NCI-H524 treated with DMSO at 0.1 percent for 48 hours (cell line): ENCODE data around the gene KIAA1217.

ENCODE experiments used
- DNase-seq: peaks from one replicate; lab custom pipeline; 2025; lab: John Stamatoyannopoulos, UW

Gene KIAA1217

DNA sequence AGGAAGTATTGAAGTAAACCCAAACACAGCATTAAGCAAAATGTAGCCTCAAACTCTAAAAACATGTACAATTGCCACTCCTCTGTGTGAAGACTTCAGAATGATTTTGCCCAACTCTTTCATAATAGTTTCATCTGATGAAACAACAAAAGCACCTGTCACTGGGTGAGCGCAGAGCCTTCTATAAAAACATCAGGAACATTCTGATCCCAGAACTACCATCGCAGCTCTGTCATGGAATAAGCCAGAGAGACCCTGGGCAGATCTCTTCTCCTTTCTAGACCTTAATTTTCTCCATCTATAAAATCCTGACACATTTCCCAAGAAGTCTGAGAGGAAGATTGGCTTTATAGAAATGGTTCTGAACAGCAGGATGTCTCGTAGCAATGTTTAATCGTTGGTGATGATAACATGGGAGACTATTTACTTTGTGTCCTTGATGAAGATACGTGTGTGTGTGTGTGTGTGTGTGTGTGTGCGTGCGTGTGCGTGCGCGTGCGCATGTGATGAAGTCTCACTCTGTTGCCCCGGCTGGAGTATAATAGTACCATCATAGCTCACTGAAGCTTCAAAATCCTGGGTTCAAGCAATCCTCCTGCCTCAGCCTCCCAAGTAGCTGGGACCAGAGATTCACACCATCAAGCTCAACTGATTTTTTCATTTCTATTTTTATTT is 198.0 kb downstream of the KIAA1217 start:
- no peak for DNase-seq

DNA sequence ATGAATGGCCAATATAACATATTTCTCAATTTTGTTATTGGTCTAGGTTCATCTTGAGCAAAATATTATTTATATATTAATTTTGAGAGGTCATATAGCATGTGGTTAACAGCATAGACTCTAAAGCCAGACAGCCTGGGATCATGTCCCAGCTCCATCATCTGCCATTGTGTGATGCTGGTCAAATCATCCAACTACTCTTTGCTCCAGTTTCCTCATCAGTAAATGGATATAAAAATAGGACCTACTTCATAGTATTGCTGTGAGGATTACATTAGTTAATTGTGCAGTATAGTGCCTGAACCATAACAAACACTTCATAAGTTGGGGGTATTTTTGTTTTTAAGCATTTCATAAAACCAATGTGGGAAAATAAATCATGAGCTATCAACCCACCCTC is 199.0 kb downstream of the KIAA1217 start:
- DNase-seq: no peak

DNA sequence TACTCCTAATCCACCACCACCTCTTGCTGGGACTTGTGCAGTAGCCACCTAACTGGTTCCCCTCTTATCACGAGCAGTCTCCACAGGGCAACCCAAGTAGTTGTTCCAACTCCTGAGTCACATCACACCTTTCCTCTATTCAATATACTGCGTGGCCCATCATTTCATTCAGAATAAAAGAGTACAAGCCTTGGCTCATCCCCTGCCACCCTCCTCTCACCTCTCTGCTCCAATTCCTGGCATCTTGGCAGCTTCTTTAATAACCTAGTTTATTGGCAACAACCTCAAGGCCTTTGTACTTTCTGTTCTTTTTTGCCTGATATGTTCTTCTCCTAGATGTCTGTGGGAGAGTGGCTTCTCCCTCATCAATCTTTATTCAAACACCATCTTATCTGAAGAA is 199.4 kb downstream of the KIAA1217 start:
- no peak for DNase-seq

DNA sequence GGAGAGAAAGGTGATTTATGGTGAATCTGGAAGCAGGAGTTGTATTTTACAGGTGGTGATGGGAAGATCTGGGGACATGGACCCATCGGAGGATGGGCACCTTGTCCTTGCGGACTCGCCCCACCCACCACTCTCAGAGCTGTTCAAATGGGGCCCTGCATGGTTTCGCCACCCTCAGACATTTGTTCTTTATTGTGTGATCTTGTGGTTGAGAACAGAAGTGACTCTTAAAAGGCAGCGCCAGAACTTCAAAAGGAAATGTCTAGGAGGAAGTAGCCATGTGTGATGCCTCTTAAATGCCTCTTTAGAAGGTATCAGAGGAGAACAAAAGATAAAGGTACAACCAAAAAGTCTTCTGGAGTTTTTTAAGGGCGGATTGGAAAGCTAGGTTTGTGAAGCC is 205.7 kb downstream of the KIAA1217 start:
- no peak for DNase-seq

DNA sequence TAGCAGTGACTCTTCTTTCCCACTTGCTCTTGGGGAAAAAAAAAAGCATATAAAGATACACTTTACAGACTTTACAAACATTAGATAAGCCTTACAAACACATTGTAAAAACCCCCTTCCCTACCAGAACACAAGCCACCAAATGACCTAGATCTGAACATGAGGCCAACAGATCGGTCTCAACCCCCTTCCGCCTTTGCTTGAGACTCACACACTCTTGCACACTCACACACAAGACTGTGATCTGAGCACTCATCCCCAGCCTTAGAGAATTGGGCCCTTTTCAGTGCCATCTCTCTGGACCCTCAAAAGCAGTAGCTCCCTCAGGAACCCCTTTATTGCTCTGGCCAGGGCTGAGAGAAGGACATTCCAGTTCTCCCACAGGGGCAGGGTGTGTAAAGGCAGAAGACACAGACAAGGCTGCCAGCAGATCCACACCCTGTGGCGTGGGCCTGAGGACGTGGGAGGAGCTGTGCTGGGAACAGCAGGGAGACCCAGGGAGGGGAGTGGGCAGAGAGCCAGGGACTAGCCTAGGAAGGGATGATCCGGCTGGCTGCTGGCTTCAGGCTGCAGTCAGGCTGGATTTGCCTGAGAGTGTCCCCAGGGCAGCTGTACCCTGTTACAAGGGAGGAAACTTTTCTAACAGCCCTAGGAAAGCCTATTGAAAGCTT is 206.7 kb downstream of the KIAA1217 start:
- DNase-seq: no peak

DNA sequence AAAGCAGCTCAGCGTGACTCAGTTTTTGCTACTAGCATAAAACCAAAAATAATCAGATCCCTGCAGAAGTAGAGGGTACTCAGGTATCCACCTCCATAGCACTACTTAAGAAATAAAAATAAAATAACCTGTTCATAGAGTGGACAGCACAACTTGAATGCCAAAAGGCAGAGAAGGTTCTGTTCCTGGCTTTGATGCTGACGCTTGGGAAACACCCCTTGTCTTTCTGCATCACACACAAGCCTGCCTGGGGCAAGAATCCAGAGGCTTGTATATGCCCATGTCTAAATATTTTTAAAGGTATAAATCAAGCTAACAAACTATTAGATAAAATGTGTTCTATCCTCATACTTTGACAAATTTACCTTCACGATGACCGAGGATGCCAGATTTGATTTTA is 207.3 kb downstream of the KIAA1217 start:
- no peak for DNase-seq

DNA sequence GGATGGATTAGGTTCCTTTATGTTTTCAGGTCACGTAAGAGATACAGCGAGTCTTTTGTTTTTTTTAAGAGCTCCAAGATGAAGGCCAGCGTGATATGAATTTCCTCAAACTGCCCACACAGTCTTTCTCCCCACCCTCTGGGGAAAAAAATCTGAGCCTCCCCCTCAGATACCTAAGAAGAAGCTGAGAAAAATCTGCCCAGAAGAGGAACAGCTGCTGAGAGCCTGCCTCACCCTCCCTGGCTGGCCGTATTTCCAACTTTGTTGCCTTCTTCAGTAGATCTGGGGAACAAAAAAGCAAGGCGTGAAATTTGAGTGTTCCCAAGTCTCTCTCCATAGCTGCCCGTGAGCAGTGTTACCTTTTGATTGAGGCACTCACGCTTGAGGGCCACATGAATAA is 208.1 kb downstream of the KIAA1217 start:
- DNase-seq: no peak

DNA sequence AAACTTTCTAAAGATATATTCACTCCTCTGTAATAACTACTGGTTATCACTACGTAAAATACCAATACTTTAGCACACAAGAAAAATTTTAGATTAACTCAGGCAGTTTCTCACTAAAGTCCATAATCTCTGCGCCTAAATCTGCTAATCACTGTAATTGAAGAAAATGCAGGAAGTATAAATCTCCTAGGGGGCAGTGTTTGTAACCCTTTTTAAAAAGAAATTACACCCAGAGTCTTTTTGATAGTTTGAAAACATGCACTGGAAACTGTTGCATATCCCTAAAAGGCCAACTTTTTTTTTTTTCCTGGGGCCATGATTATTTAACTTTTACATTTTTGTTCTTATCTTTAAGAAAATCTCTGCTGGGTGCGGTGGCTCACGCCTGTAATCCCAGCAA is 209.6 kb downstream of the KIAA1217 start:
- DNase-seq: no peak

DNA sequence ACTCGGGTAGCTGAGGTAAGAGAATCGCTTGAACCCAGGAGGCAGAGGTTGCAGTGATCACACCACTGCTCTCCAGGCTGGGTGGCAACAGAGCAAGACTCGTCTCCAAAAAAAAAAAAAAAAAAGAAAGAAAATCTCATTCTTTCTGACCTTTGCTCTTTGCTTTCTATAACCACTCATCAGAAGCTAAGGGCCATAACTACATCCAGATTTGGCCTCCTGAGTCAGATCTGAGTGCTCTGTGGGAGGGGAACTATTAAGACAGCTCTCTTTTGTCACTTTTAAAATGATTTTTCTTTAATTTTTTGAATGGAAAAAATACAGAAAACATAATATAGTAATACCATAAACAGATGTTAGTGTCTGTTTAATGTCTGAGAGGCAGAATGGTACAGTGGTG is 210.1 kb downstream of the KIAA1217 start:
- DNase-seq: no peak

DNA sequence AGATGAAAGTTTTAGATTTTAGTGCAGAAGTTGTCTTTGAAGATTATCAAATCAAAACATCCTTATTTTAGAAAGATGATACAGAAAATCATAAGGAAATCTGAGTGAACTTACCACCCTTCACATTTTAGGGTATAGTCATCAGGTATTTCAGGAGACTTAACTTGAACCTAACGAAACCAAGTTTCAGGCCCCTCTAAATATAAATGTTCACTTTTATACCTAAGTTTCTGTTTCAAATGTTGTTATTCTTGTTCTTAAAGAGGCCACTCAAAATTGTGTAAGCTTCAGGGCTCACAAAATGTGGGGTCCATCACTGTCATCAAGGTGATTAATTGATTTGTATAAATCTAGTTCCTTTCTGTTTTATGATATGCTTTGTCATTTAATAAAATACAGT is 216.2 kb downstream of the KIAA1217 start:
- no peak for DNase-seq

DNA sequence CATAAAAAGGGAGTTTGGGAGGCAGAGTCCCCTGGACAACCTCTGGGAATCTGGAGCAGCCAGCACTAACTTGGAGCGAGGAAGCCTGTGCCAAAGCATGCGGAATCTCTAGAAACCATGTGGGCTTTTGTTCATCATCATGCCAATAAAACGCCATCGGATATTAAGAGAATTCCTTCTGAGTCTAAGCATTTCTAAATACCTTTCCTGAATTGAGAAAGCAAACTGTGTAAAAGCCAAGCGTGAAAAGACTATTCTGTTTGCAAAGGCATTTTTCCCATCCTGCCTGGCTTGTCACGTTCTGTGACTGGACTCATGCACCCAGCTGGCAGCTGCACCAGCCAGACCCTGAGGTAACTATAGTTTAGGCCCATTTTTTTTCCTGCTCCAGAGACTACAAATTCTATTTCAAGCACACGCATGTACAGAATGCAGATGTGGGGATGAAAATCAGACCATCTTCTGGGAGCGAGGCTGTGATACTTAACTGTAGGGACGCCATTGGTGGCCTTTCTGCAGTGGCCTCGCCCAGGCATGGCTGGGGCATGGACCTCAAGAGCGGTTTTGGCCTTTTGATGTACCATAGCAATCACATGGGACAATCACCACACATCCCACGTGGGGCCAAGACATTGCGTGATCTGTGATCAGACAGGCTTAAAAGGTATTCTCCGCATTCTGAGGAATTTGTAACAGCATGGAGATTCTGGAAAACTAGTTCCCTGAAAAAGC is 218.9 kb downstream of the KIAA1217 start:
- no peak for DNase-seq

DNA sequence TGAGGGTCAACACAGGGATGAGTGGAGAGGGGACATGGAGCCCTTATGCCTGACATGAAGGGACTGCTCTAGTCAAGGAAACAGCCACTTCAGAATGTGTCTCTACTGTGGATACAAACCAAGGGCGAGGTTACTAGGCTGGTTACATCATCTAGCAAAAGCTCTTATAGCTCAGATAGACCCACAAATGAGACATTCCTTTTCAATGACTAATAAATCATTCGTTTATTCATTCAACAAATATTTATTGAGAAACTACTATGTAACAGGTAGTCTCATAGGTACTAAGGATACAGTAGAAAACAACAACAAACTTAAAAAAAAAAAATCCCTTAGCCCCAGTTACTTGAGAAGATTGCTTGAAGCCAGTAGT is 219.5 kb downstream of the KIAA1217 start:
- DNase-seq: no peak

DNA sequence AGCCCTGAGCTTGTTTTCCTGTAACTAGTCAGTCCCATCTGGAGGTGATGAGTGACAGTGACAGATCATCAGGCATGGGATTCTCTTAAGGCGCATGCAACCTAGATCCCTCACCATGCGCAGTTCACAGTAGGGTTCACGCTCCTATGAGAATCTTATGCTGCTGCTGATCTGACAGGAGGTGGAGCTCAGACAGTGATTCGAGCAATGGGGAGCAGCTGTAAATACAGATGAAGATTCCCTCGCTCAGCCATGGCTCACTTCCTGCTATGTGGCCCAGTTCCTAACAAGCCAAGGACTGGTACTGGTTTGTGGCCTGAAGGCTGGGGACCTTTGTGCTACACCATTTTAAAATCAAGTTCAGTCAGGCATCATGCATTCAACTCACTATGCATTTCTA is 221.7 kb downstream of the KIAA1217 start:
- DNase-seq: no peak

DNA sequence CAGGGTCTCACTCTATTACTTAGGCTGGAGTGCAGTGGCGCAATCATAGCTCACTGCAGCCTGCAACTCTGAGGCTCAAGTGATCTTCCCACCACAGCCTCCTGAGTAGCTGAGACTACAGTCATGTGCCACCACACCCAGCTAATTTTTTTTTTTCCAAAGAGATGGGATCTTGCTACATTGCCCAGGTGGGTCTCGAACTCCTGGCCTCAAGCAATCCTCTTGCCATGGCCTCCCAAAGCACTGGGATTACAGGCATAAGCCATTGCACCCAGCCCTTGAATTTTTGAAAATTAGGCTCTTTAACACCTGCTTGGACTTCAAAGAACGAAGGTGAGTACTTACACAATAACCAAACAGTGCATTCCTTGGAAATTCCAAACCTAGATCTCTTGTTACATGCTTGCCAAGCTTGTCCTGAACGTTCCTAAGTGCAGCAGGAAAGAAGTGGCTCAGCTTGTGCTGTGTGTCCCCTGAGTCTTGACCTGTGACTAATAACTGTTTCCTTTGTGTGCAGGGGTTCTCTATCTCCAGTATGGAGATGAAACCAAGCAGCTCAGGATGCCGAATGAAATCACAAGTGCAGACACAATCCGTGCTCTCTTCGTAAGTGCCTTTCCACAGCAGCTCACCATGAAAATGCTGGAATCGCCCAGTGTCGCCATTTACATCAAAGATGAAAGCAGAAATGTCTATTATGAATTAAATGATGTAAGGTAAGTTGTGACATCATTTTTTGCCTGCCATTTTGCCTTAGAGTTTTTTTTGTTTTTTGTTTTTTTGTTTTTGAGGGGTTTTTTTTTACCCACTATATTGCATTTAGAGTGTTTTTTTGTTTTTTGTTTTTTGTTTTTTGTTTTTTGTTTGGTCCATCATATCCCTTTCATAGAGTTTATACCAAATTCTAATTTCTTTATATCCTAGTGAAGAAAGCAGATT is 223.8 kb downstream of the KIAA1217 start:
- DNase-seq: no peak

DNA sequence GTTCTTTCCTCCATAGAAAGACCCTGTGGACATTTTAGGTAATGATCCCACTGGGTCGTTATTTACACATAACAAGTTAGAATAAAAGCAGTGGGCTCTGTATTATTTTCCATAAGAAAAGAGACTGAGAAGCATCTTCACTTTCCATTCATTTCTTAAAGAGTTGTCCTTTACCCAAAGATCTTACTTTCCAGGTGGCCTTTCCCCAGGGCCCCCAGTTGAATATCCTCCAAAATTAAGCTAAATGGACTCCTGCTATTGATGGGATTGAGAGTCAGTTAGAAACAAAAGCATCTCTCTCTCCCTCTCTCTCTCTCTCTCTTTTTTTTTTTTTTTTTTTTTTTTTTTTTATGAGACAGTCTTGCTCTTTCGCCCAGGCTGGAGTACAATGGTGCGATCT is 224.8 kb downstream of the KIAA1217 start:
- no peak for DNase-seq

DNA sequence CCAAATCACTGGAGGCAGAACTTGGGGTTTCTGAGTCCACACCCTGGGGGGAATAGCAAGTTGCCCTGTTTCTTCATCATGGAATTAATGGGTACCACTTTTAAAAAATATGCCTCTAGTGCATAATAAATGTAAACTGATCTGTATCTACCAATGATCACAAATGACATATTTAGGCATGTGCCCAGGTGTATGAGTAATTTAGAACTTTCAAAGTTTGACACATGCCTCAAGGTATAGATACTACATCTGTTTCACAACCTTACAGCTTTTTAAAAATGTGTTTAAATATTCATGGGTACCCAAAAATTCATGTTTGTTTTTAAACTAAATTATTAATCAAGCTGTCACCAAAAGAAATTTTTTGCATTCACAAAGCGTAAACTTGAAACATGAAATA is 226.0 kb downstream of the KIAA1217 start:
- no peak for DNase-seq

DNA sequence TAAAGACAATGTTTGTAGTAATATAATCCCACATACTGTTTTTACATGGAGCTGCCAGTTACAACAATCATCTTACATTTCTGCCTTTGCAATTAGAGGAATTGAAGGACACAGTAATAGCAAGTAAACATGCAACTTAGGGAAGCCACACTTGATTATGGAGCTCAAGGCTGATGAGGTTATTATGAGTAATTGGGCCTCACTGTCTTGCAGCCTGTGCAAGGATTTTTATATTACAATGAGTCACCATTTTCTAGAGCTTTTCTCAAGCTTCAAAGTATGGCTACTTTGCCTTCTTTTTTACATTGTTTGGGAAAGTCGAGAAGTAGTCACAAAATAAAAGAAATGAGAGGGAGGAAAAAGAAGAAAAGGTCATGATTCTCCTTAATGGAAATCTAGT is 226.4 kb downstream of the KIAA1217 start:
- DNase-seq: no peak

DNA sequence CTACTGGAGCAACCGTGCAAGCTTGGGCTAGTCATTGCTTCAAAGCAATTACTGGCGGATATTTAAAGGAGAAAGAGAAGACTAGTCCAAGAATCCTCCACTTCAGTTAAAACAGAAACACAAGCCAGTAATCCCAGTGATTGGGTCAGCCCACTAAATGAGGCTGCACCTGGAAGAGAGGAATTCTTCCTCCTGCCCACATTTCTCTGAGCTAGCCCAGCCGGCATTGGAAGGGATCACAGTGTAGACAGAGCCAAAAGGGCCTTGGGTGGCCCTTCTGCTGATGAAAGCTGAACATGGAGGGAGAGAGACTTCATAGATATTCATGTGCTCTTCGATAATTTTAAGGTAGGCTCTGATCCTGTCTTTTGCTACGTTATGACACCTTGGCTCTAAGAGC is 228.4 kb downstream of the KIAA1217 start:
- DNase-seq: no peak

DNA sequence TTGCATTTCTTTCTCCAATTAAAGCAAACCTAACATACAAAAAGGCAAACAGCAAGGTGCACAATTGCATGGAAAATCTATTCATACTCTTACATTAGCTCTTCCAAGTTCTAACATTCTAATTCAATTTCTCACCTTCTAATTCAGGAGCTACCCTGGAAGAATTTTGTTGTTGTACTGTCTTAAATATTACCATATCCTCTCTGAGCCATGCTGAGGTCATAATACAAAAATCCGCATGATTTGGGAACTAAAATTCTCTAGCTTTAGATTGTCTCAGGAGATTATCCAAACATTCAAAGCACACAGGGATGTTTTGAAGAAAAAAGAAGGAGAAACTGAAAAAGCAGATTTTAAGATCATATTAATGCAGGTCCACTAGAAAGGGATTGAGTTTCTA is 229.9 kb downstream of the KIAA1217 start:
- no peak for DNase-seq

DNA sequence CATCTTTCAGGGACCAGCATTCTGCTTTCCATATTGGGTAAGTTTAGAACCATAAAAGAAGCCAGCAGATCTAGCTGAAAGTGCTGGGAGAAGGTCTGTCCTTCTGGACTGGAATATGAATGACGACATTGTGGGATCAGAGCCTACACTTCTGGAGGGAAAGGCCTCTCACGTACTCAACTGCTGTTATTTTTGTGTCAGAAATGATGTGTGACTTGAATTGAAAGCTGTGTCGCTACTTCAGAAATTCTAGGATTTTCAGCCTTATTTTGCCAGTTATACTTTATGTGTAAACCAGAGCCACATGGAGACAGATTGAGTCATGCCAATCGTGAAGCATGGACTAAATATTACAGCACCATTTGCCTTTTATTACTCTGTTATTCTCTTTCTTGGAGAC is 231.0 kb downstream of the KIAA1217 start:
- DNase-seq: no peak

DNA sequence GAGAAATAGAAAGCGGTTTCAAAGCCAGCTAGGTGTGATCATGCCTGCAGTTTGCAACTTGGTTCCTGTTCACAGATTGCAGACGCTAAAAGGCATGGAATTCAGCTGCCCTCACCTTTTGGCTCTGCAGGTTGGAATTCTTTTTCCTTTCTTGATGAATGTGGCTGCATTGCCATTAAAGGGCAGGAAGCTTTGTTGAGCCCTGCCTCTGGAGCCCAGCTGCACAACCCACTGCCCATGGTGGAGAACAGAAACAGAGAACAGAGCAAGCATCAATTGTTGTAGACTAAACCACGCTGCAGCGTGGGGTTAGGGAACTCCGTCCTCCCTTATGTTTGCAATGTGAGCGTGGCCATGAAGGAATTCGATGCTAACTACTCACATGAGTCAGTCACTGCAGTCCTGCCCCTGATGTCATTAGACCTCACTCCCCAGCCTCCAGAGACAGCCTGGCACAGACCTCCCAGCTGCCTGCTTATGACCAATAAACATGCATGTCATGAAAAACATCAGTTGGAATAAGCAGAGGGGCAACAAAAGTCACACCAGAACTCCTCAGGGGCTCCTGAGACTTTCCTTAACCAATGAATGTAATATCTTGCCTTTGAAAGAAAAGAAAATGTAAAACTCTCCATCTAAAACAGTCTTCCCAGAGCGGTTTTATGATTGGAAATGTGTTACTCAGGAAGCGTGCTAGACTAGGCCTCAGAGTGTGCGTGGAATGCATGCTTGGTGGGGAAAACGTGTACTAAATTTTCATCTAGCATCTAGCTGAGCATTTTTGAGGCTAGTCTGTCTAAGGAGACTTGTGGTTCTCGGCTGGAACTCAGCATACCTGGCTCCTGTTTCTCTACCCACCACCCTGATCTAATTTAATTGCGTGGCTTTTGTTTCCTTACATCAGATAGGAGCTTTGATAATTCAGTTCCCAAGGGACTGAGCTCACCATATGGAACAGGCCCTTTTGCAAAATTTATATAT is 232.2 kb downstream of the KIAA1217 start:
- no peak for DNase-seq
